ENCODE results near the gene KCNMB3.
"Not testable (repeated sequence)": the region's sequence is repeated elsewhere in the genome, so short reads cannot be mapped to it uniquely, and the experiment has no call there.

KCNMB3 gene

GRCh38 chr3:179224584-179224983 lies 26.3 kb downstream of the KCNMB3 start:
- ChIA-PET POLR2A (no interaction called here), CTCF (interaction anchor here (0.6 kb wide), 2 partner anchors 56 to 97 kb away, joined by 3 read pairs; no protein-coding TSS in a partner anchor)
- Histone ChIP-seq H3K27ac (ENCODE audit: extremely low read depth, low read depth, low read length) (no peak overlapping the region), H3K4me1 (ENCODE audit: control insufficient read depth, insufficient read depth, low read length) (no peaks in the 10 kb centered on the region), H3K4me3 (ENCODE audit: low read depth, low read length) (no peak overlapping the region), H3K9me3 (ENCODE audit: control insufficient read depth, insufficient read depth, low read depth, low read length) (no peaks in the 10 kb centered on the region), H3K36me3 (ENCODE audit: control insufficient read depth in 2 of 2, insufficient read depth in 1 of 2, low read length in 2 of 2) (peaks cover 0 to 24% of the 10 kb centered on the region in 2 experiments; a peak in 1 of 3 replicates)
- no peak for TF ChIP-seq ZFP37 (tag by site-specific recombination; IDR thresholded peaks at IDR 0.05)
- no peak for TF ChIP-seq ZNF366 (tag by site-specific recombination; conservative IDR thresholded peaks at IDR 0.05)
- no peak for TF ChIP-seq ZNF600 (tag by site-specific recombination; IDR thresholded peaks at IDR 0.05)
- no peak for TF ChIP-seq ZBTB48 (tag by site-specific recombination; IDR thresholded peaks at IDR 0.05)
- TF ChIP-seq ZNF214 (tag by site-specific recombination; IDR thresholded peaks at IDR 0.05; ENCODE audit: borderline replicate concordance): no peak

- Histone ChIP-seq H3K4me3 (ENCODE audit: low read depth, low read length) (no peak overlapping the region), H3K9me3 (ENCODE audit: control insufficient read depth, insufficient read depth, low read depth, low read length) (no peaks in the 10 kb centered on the region), H3K36me3 (ENCODE audit: control insufficient read depth in 2 of 2, insufficient read depth in 1 of 2, low read length in 2 of 2) (peaks cover 0 to 20% of the 10 kb centered on the region in 2 experiments; a peak in 1 of 3 replicates), H3K4me1 (ENCODE audit: control insufficient read depth, insufficient read depth, low read length) (no peaks in the 10 kb centered on the region), H3K27ac (ENCODE audit: extremely low read depth, low read depth, low read length) (no peak overlapping the region)
- POLR2A ChIA-PET: no interaction called here
- CTCF ChIA-PET: no interaction called here
- no peak for TF ChIP-seq ZNF18 (tag by site-specific recombination; IDR thresholded peaks at IDR 0.05)
Measured at GRCh38 chr3:179223548-179223947, 27.4 kb downstream of the KCNMB3 start.

GRCh38 chr3:179218213-179218612 lies 32.7 kb downstream of the KCNMB3 start:
- H3K27ac ChIP-seq (ENCODE audit: extremely low read depth, low read depth, low read length); H3K4me3 ChIP-seq (ENCODE audit: low read depth, low read length); H3K9me3 ChIP-seq (ENCODE audit: control insufficient read depth, insufficient read depth, low read depth, low read length); H3K4me1 ChIP-seq (ENCODE audit: control insufficient read depth, insufficient read depth, low read length); POLR2A ChIA-PET: not testable (repeated sequence)
- H3K36me3 ChIP-seq (ENCODE audit: control insufficient read depth in 2 of 2, insufficient read depth in 1 of 2, low read length in 2 of 2): peaks cover 0 to 10% of the 10 kb centered on the region in 2 experiments; a peak in 1 of 3 replicates
- CTCF ChIA-PET: interaction anchor here (0.5 kb wide), 1 partner anchor 71 kb away, joined by 4 read pairs; no protein-coding TSS in a partner anchor

GRCh38 chr3:179215550-179215949 lies 35.4 kb downstream of the KCNMB3 start:
- H3K36me3 ChIP-seq (ENCODE audit: control insufficient read depth in 2 of 2, insufficient read depth in 1 of 2, low read length in 2 of 2): peaks cover 0 to 12% of the 10 kb centered on the region in 2 experiments; a peak in 2 of 3 replicates
- POLR2A ChIA-PET; H3K9me3 ChIP-seq (ENCODE audit: control insufficient read depth, insufficient read depth, low read depth, low read length); H3K4me1 ChIP-seq (ENCODE audit: control insufficient read depth, insufficient read depth, low read length); H3K27ac ChIP-seq (ENCODE audit: extremely low read depth, low read depth, low read length); H3K4me3 ChIP-seq (ENCODE audit: low read depth, low read length); CTCF ChIA-PET: not testable (repeated sequence)

- H3K27ac ChIP-seq (ENCODE audit: extremely low read depth, low read depth, low read length): no peak overlapping the region
- no peaks in the 10 kb centered on the region for H3K9me3 ChIP-seq (ENCODE audit: control insufficient read depth, insufficient read depth, low read depth, low read length)
- POLR2A ChIA-PET: no interaction called here
- peaks cover 0 to 18% of the 10 kb centered on the region in 2 experiments; a peak in 1 of 3 replicates for H3K36me3 ChIP-seq (ENCODE audit: control insufficient read depth in 2 of 2, insufficient read depth in 1 of 2, low read length in 2 of 2)
- CTCF ChIA-PET: no interaction called here
- no peaks in the 10 kb centered on the region for H3K4me1 ChIP-seq (ENCODE audit: control insufficient read depth, insufficient read depth, low read length)
- no peak overlapping the region for H3K4me3 ChIP-seq (ENCODE audit: low read depth, low read length)
- TF ChIP-seq ZNF23 (tag by site-specific recombination; IDR thresholded peaks at IDR 0.05; ENCODE audit: borderline replicate concordance) (no peak), ZNF426 (tag by site-specific recombination; IDR thresholded peaks at IDR 0.05) (no peak)
Measured at GRCh38 chr3:179200790-179201189, 50.1 kb downstream of the KCNMB3 start.

GRCh38 chr3:179196700-179197099 lies 54.2 kb downstream of the KCNMB3 start:
- CTCF ChIA-PET: no interaction called here
- H3K4me1 ChIP-seq (ENCODE audit: control insufficient read depth, insufficient read depth, low read length): no peaks in the 10 kb centered on the region

More at GRCh38 chr3:179196700-179197099, 54.2 kb downstream of the KCNMB3 start:
- H3K9me3 ChIP-seq (ENCODE audit: control insufficient read depth, insufficient read depth, low read depth, low read length): no peaks in the 10 kb centered on the region
- H3K36me3 ChIP-seq (ENCODE audit: control insufficient read depth in 2 of 2, insufficient read depth in 1 of 2, low read length in 2 of 2): peaks cover 0 to 6% of the 10 kb centered on the region in 2 experiments; a peak in 1 of 3 replicates
- POLR2A ChIA-PET: no interaction called here
- H3K27ac ChIP-seq (ENCODE audit: extremely low read depth, low read depth, low read length): no peak overlapping the region
- TF ChIP-seq ZNF514 (tag by site-specific recombination; IDR thresholded peaks at IDR 0.05) (no peak), ZNF837 (tag by site-specific recombination; IDR thresholded peaks at IDR 0.05) (no peak), ZNF155 (tag by site-specific recombination; IDR thresholded peaks at IDR 0.05) (no peak), ZNF394 (tag by site-specific recombination; IDR thresholded peaks at IDR 0.05; ENCODE audit: borderline replicate concordance) (no peak), ZNF561 (tag by site-specific recombination; IDR thresholded peaks at IDR 0.05; ENCODE audit: borderline replicate concordance) (no peak), ZNF510 (tag by site-specific recombination; IDR thresholded peaks at IDR 0.05; ENCODE audit: insufficient replicate concordance) (no peak), MEIS1 (CRISPR knock-in tag; IDR thresholded peaks at IDR 0.05; ENCODE audit: borderline replicate concordance) (no peak), ZNF626 (tag by site-specific recombination; IDR thresholded peaks at IDR 0.05) (no peak), ZBTB6 (tag by site-specific recombination; IDR thresholded peaks at IDR 0.05) (no peak), INSM2 (tag by site-specific recombination; IDR thresholded peaks at IDR 0.05) (no peak)
- H3K4me3 ChIP-seq (ENCODE audit: low read depth, low read length): no peak overlapping the region
